Heart right ventricle (tissue), 16 donors: ENCODE data around the gene LHFPL3. TPM values are rescaled to one million over a fixed set of nuclear protein-coding genes. Genes with fewer than 3 reads are reported as not detected.

Experiments
- ATAC-seq, 8 donors: fragments of 200-7000 bp; cut with Tn5 transposase; one replicate each; pipeline ENCODE4 v1.9.1; 2020; ENCODE audit warnings: mild to moderate bottlenecking in 8 of 8, moderate library complexity in 8 of 8, moderate number of reproducible peaks in 1 of 8
- DNase-seq, 2 donors: peaks; one replicate each; pipeline ENCODE4 v3.0.0-alpha.2; 2020
- H3K27ac ChIP-seq, 10 donors: fragments of 200-600 bp; sonication (generic) in 2 of 10; one replicate each; pipeline versions ENCODE4 v1.5.0 to v1.8.0; 2020 to 2022; ENCODE audit warnings: mild to moderate bottlenecking in 3 of 10
- H3K27me3 ChIP-seq, 7 donors: fragments of 200-600 bp; one replicate each; pipeline ENCODE4 v1.8.0; 2021 to 2022; ENCODE audit warnings: mild to moderate bottlenecking in 2 of 7
- H3K36me3 ChIP-seq, 9 donors: fragments of 200-600 bp; sonication (generic) in 1 of 9; one replicate each; pipeline versions ENCODE4 v1.5.0 to v1.8.0; 2020 to 2022; ENCODE audit warnings: mild to moderate bottlenecking in 2 of 9
- H3K4me1 ChIP-seq, 9 donors: fragments of 200-600 bp; sonication (generic) in 1 of 9; one replicate each; pipeline versions ENCODE4 v1.5.0 to v1.8.0; 2020 to 2022; ENCODE audit warnings: mild to moderate bottlenecking in 4 of 9
- H3K4me3 ChIP-seq, 10 donors: fragments of 200-600 bp; sonication (generic) in 2 of 10; one replicate each; pipeline versions ENCODE4 v1.5.0 to v1.8.0; 2020 to 2022; ENCODE audit warnings: mild to moderate bottlenecking in 7 of 10, moderate library complexity in 2 of 10
- H3K9me3 ChIP-seq, 11 donors: fragments of 200-600 bp in 10 of 11; sonication (generic) in 2 of 11; one replicate each; pipeline versions ENCODE4 v1.5.0 to v1.8.0; 2013 to 2022; ENCODE audit warnings: mild to moderate bottlenecking in 2 of 11, control low read depth in 1 of 11, moderate library complexity in 1 of 11
- WGBS, 2 donors: extraction: QIAGEN DNeasy Blood & Tissue Kit; methylation state at CpG; one replicate each; pipeline ENCODE4 v1.1.7; 2013; ENCODE audit warnings: inconsistent platforms in 1 of 2; 5-methylcytosine and 5-hydroxymethylcytosine counted together
- intact Hi-C, 10 donors: fragments of 100-400 bp; cut with DNase I; formaldehyde crosslinking; loops; one replicate each; pipeline versions ENCODE4 v1.11.1 to v1.14.2; 2022
- polyA plus RNA-seq, 2 donors: library from polyadenylated mRNA; stranded (reverse); fragments of 200-250 nt; gene quantifications; one replicate each; pipeline ENCODE4 v1.2.3, GENCODE V29; 2013
- total RNA-seq, 10 donors: library from RNA; stranded (reverse); fragmentation: NEBNext Ultra II Directional in 3 of 10; extraction: Animal tissue kit (Norgen Biotek cat#: 25700) in 3 of 10; gene quantifications; one replicate each; pipeline versions ENCODE4 v1.2.1 to v1.2.4, GENCODE V29; 2021 to 2023
- TF ChIP-seq, protein P1 (sequence below), 9 donors: fragments of 200-600 bp; sonication (generic) in 2 of 9; IDR thresholded peaks; one replicate each; pipeline versions ENCODE4 v1.5.0 to v1.8.0; 2021 to 2022; ENCODE audit warnings: antibody characterized with exemption in 9 of 9, mild to moderate bottlenecking in 5 of 9, moderate library complexity in 1 of 9
- donor health status: Arrhythmogenic right ventricular cardiomyopathy.
- donor health status: ischemic (EF 13 %, LVEDD 7.1; RV severe dilation, severe dysfunction).
- donor health status: healthy with polysubstance abuse.
- donor health status: DM: no; HTN: yes; CAD: no.
- donor health status: DM: no; HTN: no; CAD: no.
- donor health status: ischemic (EF 25% LVEDD 6.9; RV normal size, moderate dysfunction).
- donor health status: ischemic (EF 25% LVEDD 5.7; RV mildly dilated, moderate dysfunction).
- donor health status: healthy.
- donor health status: DM: yes; HTN: yes; CAD: no.
- donor health status: Ischemic cardiomyopathy.
- donor health status: ischemic (EF 35%, LVEDD 5.7; RV mildly dilated, moderate dysfunction).
- donor health status: nonischemic (EF 11% LVEDD 7.7; RV severe dilation, severe dysfunction).
- donor health status: DM: yes; HTN: yes; CAD: no.
- donor health status: PGD.
- donor health status: ischemic (EF 29% LVEDD 5.4; RV normal size, mild dysfunction).
- donor health status: nonischemic (EF 23%, LVEDD 6.1; RV moderate dilation, normal function).

LHFPL3 gene
- total and polyA plus RNA-seq, 12 donors = not detected

DNA sequence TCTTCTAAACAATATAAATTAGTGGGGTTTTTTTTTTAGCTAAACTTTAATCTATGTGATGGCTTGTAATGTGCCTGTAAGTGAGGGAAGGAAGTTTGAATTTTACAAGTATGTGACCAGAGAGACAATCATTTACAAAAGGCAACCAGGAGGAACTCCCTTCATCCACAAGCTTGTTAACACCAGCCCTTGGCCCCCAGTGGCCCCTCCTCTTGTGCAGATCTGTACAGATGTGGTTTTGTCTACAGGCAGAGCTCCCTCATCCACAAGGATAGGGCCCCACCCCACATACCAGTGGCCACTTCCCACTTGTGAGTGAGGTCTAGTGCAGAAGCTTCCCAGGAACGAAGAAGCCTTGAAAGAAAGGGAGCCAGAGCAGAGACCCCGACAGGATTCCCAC is 451.5 kb downstream of the LHFPL3 start:
- Histone ChIP-seq H3K9me3 (peaks cover 0 to 3% (median 0%) of the 10 kb centered on the region in 11 donors), H3K27me3 (peaks cover 0 to 15% (median 0%) of the 10 kb centered on the region in 7 donors), H3K4me1 (no peaks in the 10 kb centered on the region), H3K27ac (no peak overlapping the region), H3K4me3 (no peak overlapping the region), H3K36me3 (no peaks in the 10 kb centered on the region)
- intact Hi-C loops = no loop called here
- DNase-seq = no peak
- no peak for ATAC-seq
- TF ChIP-seq, protein P1, sequence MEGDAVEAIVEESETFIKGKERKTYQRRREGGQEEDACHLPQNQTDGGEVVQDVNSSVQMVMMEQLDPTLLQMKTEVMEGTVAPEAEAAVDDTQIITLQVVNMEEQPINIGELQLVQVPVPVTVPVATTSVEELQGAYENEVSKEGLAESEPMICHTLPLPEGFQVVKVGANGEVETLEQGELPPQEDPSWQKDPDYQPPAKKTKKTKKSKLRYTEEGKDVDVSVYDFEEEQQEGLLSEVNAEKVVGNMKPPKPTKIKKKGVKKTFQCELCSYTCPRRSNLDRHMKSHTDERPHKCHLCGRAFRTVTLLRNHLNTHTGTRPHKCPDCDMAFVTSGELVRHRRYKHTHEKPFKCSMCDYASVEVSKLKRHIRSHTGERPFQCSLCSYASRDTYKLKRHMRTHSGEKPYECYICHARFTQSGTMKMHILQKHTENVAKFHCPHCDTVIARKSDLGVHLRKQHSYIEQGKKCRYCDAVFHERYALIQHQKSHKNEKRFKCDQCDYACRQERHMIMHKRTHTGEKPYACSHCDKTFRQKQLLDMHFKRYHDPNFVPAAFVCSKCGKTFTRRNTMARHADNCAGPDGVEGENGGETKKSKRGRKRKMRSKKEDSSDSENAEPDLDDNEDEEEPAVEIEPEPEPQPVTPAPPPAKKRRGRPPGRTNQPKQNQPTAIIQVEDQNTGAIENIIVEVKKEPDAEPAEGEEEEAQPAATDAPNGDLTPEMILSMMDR (IDR thresholded peaks at IDR 0.05) = no peak
- 61 to 83% methylated on average over 2 of the region's 2 CpGs for WGBS, 2 donors

GRCh38 chr7:104784686-104785085 is 456.3 kb downstream of the LHFPL3 start:
- no peaks in the 10 kb centered on the region for H3K36me3 ChIP-seq
- H3K27me3 ChIP-seq = peaks cover 0 to 15% (median under 1%) of the 10 kb centered on the region in 7 donors
- H3K9me3 ChIP-seq = peaks cover 0 to 3% (median 0%) of the 10 kb centered on the region in 11 donors
- no peaks in the 10 kb centered on the region for H3K4me1 ChIP-seq
- DNase-seq = no peak
- TF ChIP-seq, protein P1 (IDR thresholded peaks at IDR 0.05) = no peak
- ATAC-seq = no peak
- no peak overlapping the region for H3K4me3 ChIP-seq
- no peak overlapping the region for H3K27ac ChIP-seq
- intact Hi-C loops = no loop called here

- ATAC-seq = no peak
- H3K4me3 ChIP-seq = no peak overlapping the region
- WGBS, 2 donors = 70 to 77% methylated on average over 3 of the region's 3 CpGs
Observed at GRCh38 chr7:104789780-104790179, 461.4 kb downstream of the LHFPL3 start.

GRCh38 chr7:104790440-104790839 is 462.0 kb downstream of the LHFPL3 start:
- WGBS, 2 donors = 47 to 54% methylated on average over 2 of the region's 2 CpGs

More at GRCh38 chr7:104789780-104790179, 461.4 kb downstream of the LHFPL3 start:
- H3K4me1 ChIP-seq = no peaks in the 10 kb centered on the region
- no peaks in the 10 kb centered on the region for H3K9me3 ChIP-seq
- H3K36me3 ChIP-seq = no peaks in the 10 kb centered on the region
- peaks cover 0 to 12% (median 9%) of the 10 kb centered on the region in 7 donors for H3K27me3 ChIP-seq
- intact Hi-C loops = no loop called here
- TF ChIP-seq, protein P1 (IDR thresholded peaks at IDR 0.05) = no peak
- no peak for DNase-seq
- H3K27ac ChIP-seq = no peak overlapping the region

More at GRCh38 chr7:104790440-104790839, 462.0 kb downstream of the LHFPL3 start:
- intact Hi-C loops = no loop called here
- Histone ChIP-seq H3K4me3 (no peak overlapping the region), H3K36me3 (no peaks in the 10 kb centered on the region), H3K27me3 (peaks cover 0 to 18% (median 9%) of the 10 kb centered on the region in 7 donors), H3K27ac (no peak overlapping the region), H3K9me3 (no peaks in the 10 kb centered on the region), H3K4me1 (no peaks in the 10 kb centered on the region)
- TF ChIP-seq, protein P1 (IDR thresholded peaks at IDR 0.05) = no peak
- DNase-seq (no peak), ATAC-seq (no peak)
